Measurements from ENCODE around the gene CEP85.

DNA sequence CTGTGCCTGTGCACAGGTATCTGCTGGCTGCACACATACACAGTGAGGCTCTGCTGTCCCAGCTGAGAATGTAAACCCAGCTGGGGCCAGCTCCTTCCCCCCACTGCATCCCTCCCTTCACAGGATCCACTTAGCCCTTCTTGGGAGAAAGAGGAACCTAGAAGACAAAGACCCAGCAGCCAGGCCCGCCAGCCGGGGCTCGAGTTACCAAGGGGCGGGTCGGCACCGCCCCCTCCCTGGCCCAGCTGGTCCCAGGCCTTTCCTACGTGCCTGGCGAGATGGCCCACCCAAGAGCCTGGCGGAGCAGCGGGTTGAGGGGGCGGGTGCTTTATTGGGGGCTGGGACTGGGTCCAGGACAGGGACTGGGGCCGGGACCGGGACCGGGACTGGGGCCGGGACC lies 48.0 kb downstream of the CEP85 start:
- TF ChIP-seq, protein P1, sequence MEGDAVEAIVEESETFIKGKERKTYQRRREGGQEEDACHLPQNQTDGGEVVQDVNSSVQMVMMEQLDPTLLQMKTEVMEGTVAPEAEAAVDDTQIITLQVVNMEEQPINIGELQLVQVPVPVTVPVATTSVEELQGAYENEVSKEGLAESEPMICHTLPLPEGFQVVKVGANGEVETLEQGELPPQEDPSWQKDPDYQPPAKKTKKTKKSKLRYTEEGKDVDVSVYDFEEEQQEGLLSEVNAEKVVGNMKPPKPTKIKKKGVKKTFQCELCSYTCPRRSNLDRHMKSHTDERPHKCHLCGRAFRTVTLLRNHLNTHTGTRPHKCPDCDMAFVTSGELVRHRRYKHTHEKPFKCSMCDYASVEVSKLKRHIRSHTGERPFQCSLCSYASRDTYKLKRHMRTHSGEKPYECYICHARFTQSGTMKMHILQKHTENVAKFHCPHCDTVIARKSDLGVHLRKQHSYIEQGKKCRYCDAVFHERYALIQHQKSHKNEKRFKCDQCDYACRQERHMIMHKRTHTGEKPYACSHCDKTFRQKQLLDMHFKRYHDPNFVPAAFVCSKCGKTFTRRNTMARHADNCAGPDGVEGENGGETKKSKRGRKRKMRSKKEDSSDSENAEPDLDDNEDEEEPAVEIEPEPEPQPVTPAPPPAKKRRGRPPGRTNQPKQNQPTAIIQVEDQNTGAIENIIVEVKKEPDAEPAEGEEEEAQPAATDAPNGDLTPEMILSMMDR (IDR thresholded peaks at IDR 0.05; ENCODE audit: low read depth, low read length), result no peak
- TF ChIP-seq EZH2phosphoT487 (IDR thresholded peaks at IDR 0.05; ENCODE audit: low read depth), result no peak

Measured in OCI-LY3 (cell line).